ENCODE data around the gene CD151. TPM values are rescaled to one million over a fixed set of nuclear protein-coding genes. Genes with fewer than 3 reads are reported as not detected.

CD151 gene
- polyA plus RNA-seq, 1 donor (not counting 4 experiments of a cell fraction or from before 2014, with no cell fraction given): 434 TPM

GRCh38 chr11:797296-798092 lies 35.3 kb upstream of the CD151 start:
- Histone ChIP-seq H3K27ac (ENCODE audit: control insufficient read depth, insufficient read depth, low read length) (peak overlapping the region; percentile 70), H3K27me3 (ENCODE audit: control insufficient read depth, extremely low read depth, insufficient read depth, low read length) (no peaks in the 10 kb centered on the region), H3K4me3 (ENCODE audit: control insufficient read depth in 2 of 3, extremely low read depth in 1 of 3, insufficient read depth in 2 of 3, low read depth in 1 of 3, low read length in 3 of 3) (peak overlapping the region; percentile 84 to 89 (median 86)), H3K4me1 (ENCODE audit: control insufficient read depth, extremely low read depth, insufficient read depth, low read length) (peaks cover 17% of the 10 kb centered on the region), H3K9me1 (ENCODE audit: control insufficient read depth, extremely low read depth, insufficient read depth, low read length) (no peaks in the 10 kb centered on the region), H3K79me2 (ENCODE audit: control insufficient read depth, insufficient read depth, low read length) (no peaks in the 10 kb centered on the region), H3K4me2 (ENCODE audit: control insufficient read depth, extremely low read depth, insufficient read depth, low read depth, low read length) (peak overlapping the region; percentile 96), H4K20me1 (ENCODE audit: control insufficient read depth, extremely low read depth, insufficient read depth, low read length) (no peaks in the 10 kb centered on the region), H3K36me3 (ENCODE audit: control insufficient read depth in 2 of 2, extremely low read depth in 1 of 2, insufficient read depth in 2 of 2, low read length in 2 of 2) (peaks cover 7 to 18% of the 10 kb centered on the region in 2 experiments), H3K9ac (ENCODE audit: control insufficient read depth, extremely low read depth, insufficient read depth, low read length) (peak overlapping the region; percentile 80), H2AFZ (ENCODE audit: control insufficient read depth, low read length) (peak overlapping the region; percentile 66), H3K9me3 (ENCODE audit: control insufficient read depth, low read depth, low read length) (no peaks in the 10 kb centered on the region)
- dilution Hi-C loops (cut with MboI; ENCODE audit: extremely low pct_ligation_motif_present, low sequenced_read_pairs): no loop called here
- DNase-seq (ENCODE audit: low read depth, low spot score): no peak
- FAIRE-seq: peak; percentile 83
- TF ChIP-seq EZH2 (IDR thresholded peaks at IDR 0.05; ENCODE audit: low read length) (no peak), CTCF (optimal IDR thresholded peaks at IDR 0.05 in 1 of 3, IDR thresholded peaks at IDR 0.05 in 1 of 3, conservative IDR thresholded peaks at IDR 0.05 in 1 of 3; ENCODE audit: extremely low read depth in 1 of 3, insufficient read depth in 2 of 3, low read length in 3 of 3) (no peak)

GRCh38 chr11:798093-798713 lies 34.5 kb upstream of the CD151 start, which contains the start of gene SLC25A22:
TSS of gene SLC25A22 (minus strand) at chr11:798281. CDS start at chr11:795006, 3,275 bp downstream.
- H3K4me2 ChIP-seq (ENCODE audit: control insufficient read depth, extremely low read depth, insufficient read depth, low read depth, low read length): peak within 1 kb of the TSS; percentile 96
- H3K27ac ChIP-seq (ENCODE audit: control insufficient read depth, insufficient read depth, low read length): peak within 1 kb of the TSS; percentile 70
- no peaks in the 10 kb centered on the region for H3K79me2 ChIP-seq (ENCODE audit: control insufficient read depth, insufficient read depth, low read length)
- H3K9me1 ChIP-seq (ENCODE audit: control insufficient read depth, extremely low read depth, insufficient read depth, low read length): no peaks in the 10 kb centered on the region
- FAIRE-seq (no peak), DNase-seq (ENCODE audit: low read depth, low spot score) (no peak)
- H2AFZ ChIP-seq (ENCODE audit: control insufficient read depth, low read length): peak within 1 kb of the TSS; percentile 66
- H3K4me1 ChIP-seq (ENCODE audit: control insufficient read depth, extremely low read depth, insufficient read depth, low read length): peaks cover 17% of the 10 kb centered on the region
- dilution Hi-C loops (cut with MboI; ENCODE audit: extremely low pct_ligation_motif_present, low sequenced_read_pairs): no loop called here
- no peaks in the 10 kb centered on the region for H3K27me3 ChIP-seq (ENCODE audit: control insufficient read depth, extremely low read depth, insufficient read depth, low read length)
- no peaks in the 10 kb centered on the region for H4K20me1 ChIP-seq (ENCODE audit: control insufficient read depth, extremely low read depth, insufficient read depth, low read length)
- peak within 1 kb of the TSS; percentile 84 to 89 (median 86) for H3K4me3 ChIP-seq (ENCODE audit: control insufficient read depth in 2 of 3, extremely low read depth in 1 of 3, insufficient read depth in 2 of 3, low read depth in 1 of 3, low read length in 3 of 3)
- TF ChIP-seq EZH2 (IDR thresholded peaks at IDR 0.05; ENCODE audit: low read length) (no peak), CTCF (optimal IDR thresholded peaks at IDR 0.05 in 1 of 3, IDR thresholded peaks at IDR 0.05 in 1 of 3, conservative IDR thresholded peaks at IDR 0.05 in 1 of 3; ENCODE audit: extremely low read depth in 1 of 3, insufficient read depth in 2 of 3, low read length in 3 of 3) (peak; percentile 40 to 78 (median 69))
- H3K9ac ChIP-seq (ENCODE audit: control insufficient read depth, extremely low read depth, insufficient read depth, low read length): peak within 1 kb of the TSS; percentile 80
- H3K36me3 ChIP-seq (ENCODE audit: control insufficient read depth in 2 of 2, extremely low read depth in 1 of 2, insufficient read depth in 2 of 2, low read length in 2 of 2): peaks cover 7 to 21% of the 10 kb centered on the region in 2 experiments
- no peaks in the 10 kb centered on the region for H3K9me3 ChIP-seq (ENCODE audit: control insufficient read depth, low read depth, low read length)
